ENCODE data around the gene FRMD1. TPM values are rescaled to one million over a fixed set of nuclear protein-coding genes. Genes with fewer than 3 reads are reported as not detected.

The FRMD1 gene
- total RNA-seq, 1 experiment from 2014 or later: not detected

DNA sequence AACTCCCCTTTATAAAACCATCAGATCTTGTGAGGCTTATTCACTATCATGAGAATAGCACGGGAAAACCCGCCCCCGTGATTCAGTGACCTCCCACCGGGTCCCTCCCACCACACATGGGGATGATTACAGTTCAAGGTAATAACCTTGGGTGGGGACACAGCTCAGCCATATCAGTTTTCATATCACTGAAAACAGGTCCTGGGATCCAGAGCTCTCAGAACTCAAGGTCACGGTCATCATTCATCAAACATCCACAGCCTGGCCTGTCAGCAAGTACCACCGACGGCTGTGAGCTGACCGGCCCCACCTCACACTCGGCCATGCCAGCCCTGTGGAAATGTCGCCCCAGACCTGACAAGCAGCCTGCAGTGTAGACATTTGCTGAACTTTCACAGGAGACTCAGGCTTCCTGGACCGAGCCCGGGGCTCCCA lies 14.1 kb upstream of the FRMD1 start:
- Histone ChIP-seq H3F3A (ENCODE audit: low read length, unreplicated experiment) (no peaks in the 10 kb centered on the region), H3K9me2 (replicated peaks; ENCODE audit: low read length) (no peaks in the 10 kb centered on the region), H3K27me3 (ENCODE audit: low read length) (0 out of 2 replicates have a peak, but pooled peaks cover 7% of the 10 kb centered on the region), H3K27ac (ENCODE audit: low read length) (no peak overlapping the region), H2AFZ (ENCODE audit: low read length) (no peak overlapping the region), H3K9me3 (ENCODE audit: low read length) (no peaks in the 10 kb centered on the region), H3K4me1 (ENCODE audit: insufficient read depth, low read length) (no peaks in the 10 kb centered on the region), H3K79me2 (ENCODE audit: low read length) (no peaks in the 10 kb centered on the region), H3K9ac (ENCODE audit: low read length) (no peak overlapping the region), H3K4me3 (ENCODE audit: low read length) (no peak overlapping the region), H3K4me2 (ENCODE audit: low read length) (no peak overlapping the region), H4K20me1 (ENCODE audit: low read length) (no peaks in the 10 kb centered on the region), H3K36me3 (ENCODE audit: low read depth, low read length) (no peaks in the 10 kb centered on the region)
- DNase-seq: no peak
- TF ChIP-seq EZH2 (IDR thresholded peaks at IDR 0.05; ENCODE audit: low read length, unreplicated experiment) (no peak), EZH2phosphoT487 (IDR thresholded peaks at IDR 0.05; ENCODE audit: borderline replicate concordance, low read length) (no peak), CTCF (conservative IDR thresholded peaks at IDR 0.05; ENCODE audit: low read depth, low read length) (no peak)
- CTCF ChIA-PET: no interaction called here
- POLR2A ChIA-PET (ENCODE audit: unreplicated experiment): no interaction called here
- BruUV-seq (replicated peaks): no TSS peak
- ATAC-seq: no peak
- intact Hi-C loops (cut with micrococcal nuclease): no loop called here

DNA sequence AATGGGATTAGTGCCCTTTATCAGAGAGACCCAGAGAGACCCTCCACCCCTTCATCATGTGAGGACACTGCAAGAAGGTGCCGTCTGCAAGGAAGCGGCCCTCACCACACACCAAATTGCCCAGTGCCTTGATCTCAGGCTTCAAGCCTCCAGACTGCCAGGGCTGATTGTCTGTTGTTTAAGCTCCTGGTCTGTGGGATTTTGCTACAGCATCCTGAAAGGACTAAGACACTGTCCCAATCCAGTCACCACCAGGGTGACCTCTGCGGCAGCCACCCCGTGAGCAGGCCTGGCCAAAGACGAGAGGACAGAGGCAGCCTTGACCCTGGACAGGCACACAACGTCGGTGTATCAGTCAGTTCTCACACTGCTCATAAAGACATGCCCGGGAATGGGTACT lies 13.5 kb upstream of the FRMD1 start:
- Histone ChIP-seq H3K9ac (ENCODE audit: low read length) (no peak overlapping the region), H3F3A (ENCODE audit: low read length, unreplicated experiment) (no peaks in the 10 kb centered on the region), H3K9me2 (replicated peaks; ENCODE audit: low read length) (no peaks in the 10 kb centered on the region), H3K27ac (ENCODE audit: low read length) (no peak overlapping the region), H3K4me1 (ENCODE audit: insufficient read depth, low read length) (no peaks in the 10 kb centered on the region), H4K20me1 (ENCODE audit: low read length) (no peaks in the 10 kb centered on the region), H3K79me2 (ENCODE audit: low read length) (no peaks in the 10 kb centered on the region), H3K27me3 (ENCODE audit: low read length) (0 out of 2 replicates have a peak, but pooled peaks cover 7% of the 10 kb centered on the region), H3K36me3 (ENCODE audit: low read depth, low read length) (no peaks in the 10 kb centered on the region), H2AFZ (ENCODE audit: low read length) (no peak overlapping the region), H3K4me3 (ENCODE audit: low read length) (no peak overlapping the region), H3K9me3 (ENCODE audit: low read length) (no peaks in the 10 kb centered on the region), H3K4me2 (ENCODE audit: low read length) (no peak overlapping the region)
- ChIA-PET CTCF (no interaction called here), POLR2A (ENCODE audit: unreplicated experiment) (no interaction called here)
- BruUV-seq (replicated peaks): no TSS peak
- intact Hi-C loops (cut with micrococcal nuclease): no loop called here
- TF ChIP-seq EZH2 (IDR thresholded peaks at IDR 0.05; ENCODE audit: low read length, unreplicated experiment) (no peak), EZH2phosphoT487 (IDR thresholded peaks at IDR 0.05; ENCODE audit: borderline replicate concordance, low read length) (no peak), CTCF (conservative IDR thresholded peaks at IDR 0.05; ENCODE audit: low read depth, low read length) (no peak)
- ATAC-seq: no peak
- DNase-seq: no peak

- Histone ChIP-seq H3K9me3 (ENCODE audit: low read length) (no peaks in the 10 kb centered on the region), H3K27ac (ENCODE audit: low read length) (no peak overlapping the region), H3K9ac (ENCODE audit: low read length) (no peak overlapping the region), H2AFZ (ENCODE audit: low read length) (no peak overlapping the region), H3K4me1 (ENCODE audit: insufficient read depth, low read length) (no peaks in the 10 kb centered on the region), H3K79me2 (ENCODE audit: low read length) (no peaks in the 10 kb centered on the region), H3F3A (ENCODE audit: low read length, unreplicated experiment) (no peaks in the 10 kb centered on the region), H3K4me2 (ENCODE audit: low read length) (no peak overlapping the region), H4K20me1 (ENCODE audit: low read length) (no peaks in the 10 kb centered on the region), H3K9me2 (replicated peaks; ENCODE audit: low read length) (no peaks in the 10 kb centered on the region), H3K27me3 (ENCODE audit: low read length) (0 out of 2 replicates have a peak, but pooled peaks cover 7% of the 10 kb centered on the region), H3K36me3 (ENCODE audit: low read depth, low read length) (no peaks in the 10 kb centered on the region), H3K4me3 (ENCODE audit: low read length) (no peak overlapping the region)
- no peak for DNase-seq
- intact Hi-C loops (cut with micrococcal nuclease): no loop called here
- no peak for ATAC-seq
- ChIA-PET POLR2A (ENCODE audit: unreplicated experiment) (no interaction called here), CTCF (no interaction called here)
- TF ChIP-seq EZH2 (IDR thresholded peaks at IDR 0.05; ENCODE audit: low read length, unreplicated experiment): no peak
- no TSS peak for BruUV-seq (replicated peaks)
Observed at GRCh38 chr6:168091381-168092264, 12.6 kb upstream of the FRMD1 start.
